Measurements from ENCODE around the gene DENND4A.

DNA sequence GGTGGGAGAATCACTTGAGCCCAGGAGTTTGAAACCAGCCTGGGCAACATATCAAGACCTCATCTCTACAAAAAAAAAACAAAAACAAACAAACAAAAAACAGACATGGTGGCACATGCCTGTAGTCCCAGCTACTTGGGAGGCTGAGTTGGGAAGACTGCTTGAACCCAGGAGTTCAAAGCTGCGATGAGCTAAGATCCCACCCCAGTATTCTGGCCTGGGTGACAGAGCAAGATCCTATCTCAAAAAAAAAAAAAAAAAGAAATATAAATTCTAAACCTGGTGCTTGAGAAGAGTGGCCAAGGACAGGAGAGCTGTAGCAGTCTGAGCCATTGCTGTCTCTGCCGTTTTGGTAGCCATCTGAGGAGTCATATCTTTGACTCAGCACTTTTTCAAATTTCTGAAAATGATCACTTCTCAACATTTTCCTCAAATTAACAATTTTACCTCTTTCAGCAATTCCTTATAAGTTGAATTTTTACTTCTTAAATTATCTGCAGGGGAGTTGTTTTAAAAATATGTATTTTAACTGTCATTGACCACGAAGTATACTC lies 3.6 kb upstream of the DENND4A start:
- TF ChIP-seq ZFP30 (CRISPR knock-in tag; IDR thresholded peaks at IDR 0.05): no peak
- TF ChIP-seq, protein P1, sequence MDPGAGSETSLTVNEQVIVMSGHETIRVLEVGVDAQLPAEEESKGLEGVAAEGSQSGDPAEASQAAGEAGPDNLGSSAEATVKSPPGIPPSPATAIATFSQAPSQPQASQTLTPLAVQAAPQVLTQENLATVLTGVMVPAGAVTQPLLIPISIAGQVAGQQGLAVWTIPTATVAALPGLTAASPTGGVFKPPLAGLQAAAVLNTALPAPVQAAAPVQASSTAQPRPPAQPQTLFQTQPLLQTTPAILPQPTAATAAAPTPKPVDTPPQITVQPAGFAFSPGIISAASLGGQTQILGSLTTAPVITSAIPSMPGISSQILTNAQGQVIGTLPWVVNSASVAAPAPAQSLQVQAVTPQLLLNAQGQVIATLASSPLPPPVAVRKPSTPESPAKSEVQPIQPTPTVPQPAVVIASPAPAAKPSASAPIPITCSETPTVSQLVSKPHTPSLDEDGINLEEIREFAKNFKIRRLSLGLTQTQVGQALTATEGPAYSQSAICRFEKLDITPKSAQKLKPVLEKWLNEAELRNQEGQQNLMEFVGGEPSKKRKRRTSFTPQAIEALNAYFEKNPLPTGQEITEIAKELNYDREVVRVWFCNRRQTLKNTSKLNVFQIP (CRISPR knock-in tag; IDR thresholded peaks at IDR 0.05; ENCODE audit: borderline replicate concordance, low read depth): no peak
- TF ChIP-seq, protein P2, sequence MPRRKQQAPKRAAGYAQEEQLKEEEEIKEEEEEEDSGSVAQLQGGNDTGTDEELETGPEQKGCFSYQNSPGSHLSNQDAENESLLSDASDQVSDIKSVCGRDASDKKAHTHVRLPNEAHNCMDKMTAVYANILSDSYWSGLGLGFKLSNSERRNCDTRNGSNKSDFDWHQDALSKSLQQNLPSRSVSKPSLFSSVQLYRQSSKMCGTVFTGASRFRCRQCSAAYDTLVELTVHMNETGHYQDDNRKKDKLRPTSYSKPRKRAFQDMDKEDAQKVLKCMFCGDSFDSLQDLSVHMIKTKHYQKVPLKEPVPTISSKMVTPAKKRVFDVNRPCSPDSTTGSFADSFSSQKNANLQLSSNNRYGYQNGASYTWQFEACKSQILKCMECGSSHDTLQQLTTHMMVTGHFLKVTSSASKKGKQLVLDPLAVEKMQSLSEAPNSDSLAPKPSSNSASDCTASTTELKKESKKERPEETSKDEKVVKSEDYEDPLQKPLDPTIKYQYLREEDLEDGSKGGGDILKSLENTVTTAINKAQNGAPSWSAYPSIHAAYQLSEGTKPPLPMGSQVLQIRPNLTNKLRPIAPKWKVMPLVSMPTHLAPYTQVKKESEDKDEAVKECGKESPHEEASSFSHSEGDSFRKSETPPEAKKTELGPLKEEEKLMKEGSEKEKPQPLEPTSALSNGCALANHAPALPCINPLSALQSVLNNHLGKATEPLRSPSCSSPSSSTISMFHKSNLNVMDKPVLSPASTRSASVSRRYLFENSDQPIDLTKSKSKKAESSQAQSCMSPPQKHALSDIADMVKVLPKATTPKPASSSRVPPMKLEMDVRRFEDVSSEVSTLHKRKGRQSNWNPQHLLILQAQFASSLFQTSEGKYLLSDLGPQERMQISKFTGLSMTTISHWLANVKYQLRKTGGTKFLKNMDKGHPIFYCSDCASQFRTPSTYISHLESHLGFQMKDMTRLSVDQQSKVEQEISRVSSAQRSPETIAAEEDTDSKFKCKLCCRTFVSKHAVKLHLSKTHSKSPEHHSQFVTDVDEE (CRISPR knock-in tag; IDR thresholded peaks at IDR 0.05): no peak
- TF ChIP-seq ARNTL (CRISPR knock-in tag; IDR thresholded peaks at IDR 0.05; ENCODE audit: borderline replicate concordance, low read depth): no peak
- no peak for TF ChIP-seq ZFP3 (CRISPR knock-in tag; IDR thresholded peaks at IDR 0.05)
- TF ChIP-seq ZC3H10 (CRISPR knock-in tag; IDR thresholded peaks at IDR 0.05): no peak
- no peak for TF ChIP-seq CSDC2 (CRISPR knock-in tag; IDR thresholded peaks at IDR 0.05)
- TF ChIP-seq ISL1 (CRISPR knock-in tag; IDR thresholded peaks at IDR 0.05): no peak
- TF ChIP-seq, protein P3, sequence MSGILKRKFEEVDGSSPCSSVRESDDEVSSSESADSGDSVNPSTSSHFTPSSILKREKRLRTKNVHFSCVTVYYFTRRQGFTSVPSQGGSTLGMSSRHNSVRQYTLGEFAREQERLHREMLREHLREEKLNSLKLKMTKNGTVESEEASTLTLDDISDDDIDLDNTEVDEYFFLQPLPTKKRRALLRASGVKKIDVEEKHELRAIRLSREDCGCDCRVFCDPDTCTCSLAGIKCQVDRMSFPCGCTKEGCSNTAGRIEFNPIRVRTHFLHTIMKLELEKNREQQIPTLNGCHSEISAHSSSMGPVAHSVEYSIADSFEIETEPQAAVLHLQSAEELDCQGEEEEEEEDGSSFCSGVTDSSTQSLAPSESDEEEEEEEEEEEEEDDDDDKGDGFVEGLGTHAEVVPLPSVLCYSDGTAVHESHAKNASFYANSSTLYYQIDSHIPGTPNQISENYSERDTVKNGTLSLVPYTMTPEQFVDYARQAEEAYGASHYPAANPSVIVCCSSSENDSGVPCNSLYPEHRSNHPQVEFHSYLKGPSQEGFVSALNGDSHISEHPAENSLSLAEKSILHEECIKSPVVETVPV (CRISPR knock-in tag; IDR thresholded peaks at IDR 0.05): no peak
- TF ChIP-seq ZNF70 (CRISPR knock-in tag; IDR thresholded peaks at IDR 0.05): no peak
- no peak for TF ChIP-seq BACH2 (CRISPR knock-in tag; IDR thresholded peaks at IDR 0.05; ENCODE audit: borderline replicate concordance)
- TF ChIP-seq, protein P4, sequence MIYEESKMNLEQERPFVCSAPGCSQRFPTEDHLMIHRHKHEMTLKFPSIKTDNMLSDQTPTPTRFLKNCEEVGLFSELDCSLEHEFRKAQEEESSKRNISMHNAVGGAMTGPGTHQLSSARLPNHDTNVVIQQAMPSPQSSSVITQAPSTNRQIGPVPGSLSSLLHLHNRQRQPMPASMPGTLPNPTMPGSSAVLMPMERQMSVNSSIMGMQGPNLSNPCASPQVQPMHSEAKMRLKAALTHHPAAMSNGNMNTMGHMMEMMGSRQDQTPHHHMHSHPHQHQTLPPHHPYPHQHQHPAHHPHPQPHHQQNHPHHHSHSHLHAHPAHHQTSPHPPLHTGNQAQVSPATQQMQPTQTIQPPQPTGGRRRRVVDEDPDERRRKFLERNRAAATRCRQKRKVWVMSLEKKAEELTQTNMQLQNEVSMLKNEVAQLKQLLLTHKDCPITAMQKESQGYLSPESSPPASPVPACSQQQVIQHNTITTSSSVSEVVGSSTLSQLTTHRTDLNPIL (CRISPR knock-in tag; IDR thresholded peaks at IDR 0.05; ENCODE audit: low read depth): no peak

Measured in SK-N-SH treated with all-trans-retinoic acid at 6 μM for 48 hours (cell line).